Vagina (tissue), 2 donors: ENCODE data around the gene BORCS8. TPM values are rescaled to one million over a fixed set of nuclear protein-coding genes. Genes with fewer than 3 reads are reported as not detected.
A peak's percentile ranks its signal among the peaks of the same experiment; 100 is the strongest.

Experiments used
- DNase-seq, 2 donors: peaks; one replicate each; pipeline ENCODE4 v3.0.0-alpha.2; 2017; ENCODE audit errors: extremely low spot score in 2 of 2
- H3K27ac ChIP-seq: fragments of 200-600 bp; sonication (generic); one replicate; pipeline ENCODE4 v1.5.1; 2019
- H3K27me3 ChIP-seq: fragments of 200-600 bp; sonication (generic); one replicate; pipeline ENCODE4 v1.5.1; 2019
- H3K36me3 ChIP-seq, 2 donors: fragments of 200-600 bp; sonication (generic); one replicate each; pipeline ENCODE4 v1.5.1; 2017 to 2019
- H3K4me1 ChIP-seq: fragments of 200-600 bp; sonication (generic); one replicate; pipeline ENCODE4 v1.5.1; 2019
- H3K4me3 ChIP-seq, 2 donors: fragments of 200-600 bp; sonication (generic); 1 replicate in 1 of 2; 2 replicates in 1 of 2; pipeline ENCODE4 v1.5.1; 2016 to 2019
- H3K9me3 ChIP-seq: fragments of 200-600 bp; sonication (generic); one replicate; pipeline ENCODE4 v1.5.1; 2019
- POLR2A ChIP-seq, 2 donors: fragments of 450-650 bp; IDR thresholded peaks; one replicate each; pipeline ENCODE4 v1.6.1; 2017; ENCODE audit warnings: antibody characterized with exemption in 2 of 2, mild to moderate bottlenecking in 2 of 2, moderate library complexity in 2 of 2
- POLR2AphosphoS5 ChIP-seq, 2 donors: sonication (generic); formaldehyde crosslinking; IDR thresholded peaks; one replicate each; pipeline ENCODE4 v1.9.0; 2017; ENCODE audit warnings: antibody characterized with exemption in 2 of 2, mild to moderate bottlenecking in 2 of 2, low read depth in 1 of 2; ENCODE audit not compliant: insufficient read depth in 1 of 2
- intact Hi-C: fragments of 100-400 bp; cut with DNase I; formaldehyde crosslinking; loops from one replicate; pipeline ENCODE4 v1.15.1; 2023
- total RNA-seq: library from RNA; depleted of rRNA; stranded (reverse); fragments of >200 nt; gene quantifications from one replicate; pipeline ENCODE4 v1.2.3, GENCODE V29; 2016
- TF ChIP-seq, protein P1 (sequence below), 3 experiments: fragments of 450-650 bp in 2 of 3; fragments of 200-600 bp in 1 of 3; sonication (generic) in 1 of 3; IDR thresholded peaks; one replicate each; pipeline ENCODE4 v1.5.1; 2017 to 2019; ENCODE audit warnings: antibody characterized with exemption in 3 of 3, mild to moderate bottlenecking in 2 of 3, moderate library complexity in 2 of 3

Gene BORCS8
- total RNA-seq, 1 donor from 2014 or later, result 18.9 TPM

- Histone ChIP-seq H3K9me3 (no peaks in the 10 kb centered on the region), H3K4me3 (peak overlapping the region; percentile 60 to 79), H3K27ac (peak overlapping the region; percentile 51), H3K4me1 (peaks cover 11% of the 10 kb centered on the region), H3K36me3 (peaks cover 0 to 5% of the 10 kb centered on the region in 2 donors), H3K27me3 (no peaks in the 10 kb centered on the region)
- intact Hi-C loops, result no loop called here
- TF ChIP-seq, protein P1, sequence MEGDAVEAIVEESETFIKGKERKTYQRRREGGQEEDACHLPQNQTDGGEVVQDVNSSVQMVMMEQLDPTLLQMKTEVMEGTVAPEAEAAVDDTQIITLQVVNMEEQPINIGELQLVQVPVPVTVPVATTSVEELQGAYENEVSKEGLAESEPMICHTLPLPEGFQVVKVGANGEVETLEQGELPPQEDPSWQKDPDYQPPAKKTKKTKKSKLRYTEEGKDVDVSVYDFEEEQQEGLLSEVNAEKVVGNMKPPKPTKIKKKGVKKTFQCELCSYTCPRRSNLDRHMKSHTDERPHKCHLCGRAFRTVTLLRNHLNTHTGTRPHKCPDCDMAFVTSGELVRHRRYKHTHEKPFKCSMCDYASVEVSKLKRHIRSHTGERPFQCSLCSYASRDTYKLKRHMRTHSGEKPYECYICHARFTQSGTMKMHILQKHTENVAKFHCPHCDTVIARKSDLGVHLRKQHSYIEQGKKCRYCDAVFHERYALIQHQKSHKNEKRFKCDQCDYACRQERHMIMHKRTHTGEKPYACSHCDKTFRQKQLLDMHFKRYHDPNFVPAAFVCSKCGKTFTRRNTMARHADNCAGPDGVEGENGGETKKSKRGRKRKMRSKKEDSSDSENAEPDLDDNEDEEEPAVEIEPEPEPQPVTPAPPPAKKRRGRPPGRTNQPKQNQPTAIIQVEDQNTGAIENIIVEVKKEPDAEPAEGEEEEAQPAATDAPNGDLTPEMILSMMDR (IDR thresholded peaks at IDR 0.05), result no peak
- no peak for TF ChIP-seq POLR2A (IDR thresholded peaks at IDR 0.05)
- no peak for TF ChIP-seq POLR2AphosphoS5 (IDR thresholded peaks at IDR 0.05; ENCODE audit: insufficient read depth in 1 of 2, low read depth in 1 of 2)
- DNase-seq, result peak in 1 of 2 donors; percentile 85
These were observed 10.0 kb upstream of the BORCS8 start for GRCh38 chr19:19201697-19202630.

DNA sequence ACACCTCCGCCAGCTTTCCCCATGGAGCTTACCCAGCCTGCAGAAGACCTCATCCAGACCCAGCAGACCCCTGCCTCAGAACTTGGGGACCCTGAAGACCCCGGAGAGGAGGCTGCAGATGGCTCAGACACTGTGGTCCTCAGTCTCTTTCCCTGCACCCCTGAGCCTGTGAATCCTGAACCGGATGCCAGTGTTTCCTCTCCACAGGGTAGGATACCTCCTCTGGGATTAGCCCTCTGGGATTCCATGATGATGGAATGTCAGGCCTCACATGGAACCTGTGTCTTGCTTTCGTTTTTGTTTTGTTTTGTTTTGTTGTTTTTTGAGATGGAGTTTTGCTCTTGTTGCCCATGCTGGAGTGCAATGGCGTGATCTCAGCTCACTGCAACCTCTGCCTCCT is 2.0 kb upstream of the BORCS8 start:
- no peak for DNase-seq
- peak overlapping the region; percentile 99 for H3K27ac ChIP-seq
- peak overlapping the region; percentile 94 to 97 for H3K4me3 ChIP-seq
- no peaks in the 10 kb centered on the region for H3K27me3 ChIP-seq
- no peaks in the 10 kb centered on the region for H3K9me3 ChIP-seq
- H3K36me3 ChIP-seq, result peaks cover 0 to 13% of the 10 kb centered on the region in 2 donors
- intact Hi-C loops, result loop anchor here (10.0 kb wide), 1 partner anchor 121 kb away; no protein-coding TSS in a partner anchor
- peaks cover 44% of the 10 kb centered on the region for H3K4me1 ChIP-seq
- TF ChIP-seq POLR2A (IDR thresholded peaks at IDR 0.05), result no peak
- TF ChIP-seq POLR2AphosphoS5 (IDR thresholded peaks at IDR 0.05; ENCODE audit: insufficient read depth in 1 of 2, low read depth in 1 of 2), result no peak
- TF ChIP-seq, protein P1 (IDR thresholded peaks at IDR 0.05), result no peak

DNA sequence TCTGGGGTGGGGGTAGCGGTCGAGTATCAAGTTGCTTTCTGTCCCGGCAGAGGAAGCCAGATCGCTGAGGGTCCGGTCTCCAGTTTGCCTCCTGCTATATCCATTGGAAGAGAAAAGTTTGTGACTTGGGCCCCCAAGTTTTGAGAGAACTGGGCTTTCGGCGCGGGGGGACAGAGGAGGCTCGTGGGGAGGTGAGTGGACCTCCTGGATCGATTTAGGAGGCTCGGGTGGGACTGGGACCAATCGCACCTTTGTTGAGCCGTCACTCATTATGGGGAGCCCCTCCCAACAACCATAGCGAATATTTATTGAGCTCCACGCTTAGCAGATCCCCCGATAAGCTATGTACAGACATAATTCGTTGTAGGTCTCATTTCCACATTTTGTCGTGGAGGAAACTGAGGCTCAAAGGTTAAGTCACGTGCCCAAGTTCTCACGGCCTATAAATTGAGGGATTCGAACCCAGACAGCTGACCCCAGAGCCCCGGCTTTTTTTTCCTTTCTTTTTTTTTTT is 1.0 kb upstream of the BORCS8 start:
- intact Hi-C loops, result loop anchor here (10.0 kb wide), 1 partner anchor 122 kb away; no protein-coding TSS in a partner anchor
- H3K4me1 ChIP-seq, result peaks cover 52% of the 10 kb centered on the region
- DNase-seq, result no peak
- H3K27ac ChIP-seq, result peak overlapping the region; percentile 99
- H3K27me3 ChIP-seq, result no peaks in the 10 kb centered on the region
- TF ChIP-seq POLR2A (IDR thresholded peaks at IDR 0.05), result no peak
- TF ChIP-seq, protein P1 (IDR thresholded peaks at IDR 0.05), result no peak
- no peak for TF ChIP-seq POLR2AphosphoS5 (IDR thresholded peaks at IDR 0.05; ENCODE audit: insufficient read depth in 1 of 2, low read depth in 1 of 2)
- H3K9me3 ChIP-seq, result no peaks in the 10 kb centered on the region
- H3K36me3 ChIP-seq, result peaks cover 0 to 13% of the 10 kb centered on the region in 2 donors
- H3K4me3 ChIP-seq, result peak overlapping the region; percentile 94 to 97

DNA sequence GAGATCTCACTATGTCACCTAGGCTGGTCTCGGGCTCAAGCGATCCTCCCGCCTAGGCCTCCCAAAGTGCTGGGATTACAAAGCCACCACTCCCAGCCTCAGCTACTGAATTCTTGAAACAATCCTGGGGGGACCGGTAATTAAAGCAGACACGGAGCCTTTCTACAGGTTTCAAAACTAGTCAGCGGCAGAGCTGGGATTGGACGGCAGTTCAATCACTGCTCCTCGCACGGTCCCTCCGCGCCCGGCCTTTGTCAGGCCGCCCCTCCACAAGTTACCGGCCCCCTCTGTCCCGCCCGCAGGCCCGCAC is 229 bp downstream of the BORCS8 start:
- H3K4me1 ChIP-seq, result peaks cover 52% of the 10 kb centered on the region
- intact Hi-C loops, result loop anchor here (10.0 kb wide), 1 partner anchor 123 kb away; no protein-coding TSS in a partner anchor
- TF ChIP-seq, protein P1 (IDR thresholded peaks at IDR 0.05), result no peak
- TF ChIP-seq POLR2AphosphoS5 (IDR thresholded peaks at IDR 0.05; ENCODE audit: insufficient read depth in 1 of 2, low read depth in 1 of 2), result no peak
- no peak for TF ChIP-seq POLR2A (IDR thresholded peaks at IDR 0.05)

More for the DNA sequence above, 229 bp downstream of the BORCS8 start:
- H3K36me3 ChIP-seq, result peaks cover 0 to 11% of the 10 kb centered on the region in 2 donors
- H3K9me3 ChIP-seq, result no peaks in the 10 kb centered on the region
- no peaks in the 10 kb centered on the region for H3K27me3 ChIP-seq
- no peak for DNase-seq
- peak overlapping the region; percentile 94 to 97 for H3K4me3 ChIP-seq
- H3K27ac ChIP-seq, result peak overlapping the region; percentile 99
